BJ (cell line): Measurements from ENCODE around the gene RGS7. TPM values are rescaled to one million over a fixed set of nuclear protein-coding genes. Genes with fewer than 3 reads are reported as not detected.
"Not testable (repeated sequence)": the region's sequence is repeated elsewhere in the genome, so short reads cannot be mapped to it uniquely, and the experiment has no call there.

ENCODE experiments used
- CTCF ChIA-PET: fragments of 350-600 bp; formaldehyde crosslinking; extraction: SDS; loops from one replicate; lab custom pipeline; 2021; ENCODE audit warnings: antibody characterized with exemption, inconsistent platforms; lab: Yijun Ruan, JAX
- POLR2A ChIA-PET: fragments of 300-600 bp; sonication (Branson Sonifier 250); formaldehyde crosslinking; extraction: SDS; loops from one replicate; lab custom pipeline; 2021; ENCODE audit warnings: antibody characterized with exemption; lab: Charles Lee
- DNase-seq: peaks from one replicate; pipeline ENCODE4 v3.0.0-alpha.2; 2011; ENCODE audit warnings: low read depth
- H3K27me3 ChIP-seq: 2 replicates; pipeline ENCODE4 v1.6.0; 2011; ENCODE audit warnings: low read length; ENCODE audit not compliant: control insufficient read depth, insufficient read depth
- H3K36me3 ChIP-seq: 2 replicates; pipeline ENCODE4 v1.5.1; 2011; ENCODE audit warnings: low read length; ENCODE audit not compliant: control insufficient read depth, insufficient read depth
- H3K4me3 ChIP-seq: 2 replicates; pipeline ENCODE4 v1.5.1; 2011; ENCODE audit warnings: low read depth, mild to moderate bottlenecking, control low read depth, low read length
- CTCF ChIP-seq: IDR thresholded peaks from 2 replicates; pipeline ENCODE4 v1.5.1; 2011; ENCODE audit warnings: low read depth, mild to moderate bottlenecking, control low read depth, inconsistent platforms, low read length, moderate library complexity; ENCODE audit not compliant: insufficient read depth
- polyA plus RNA-seq: library from polyadenylated mRNA; depleted of rRNA; stranded (reverse); fragments of >200 nt; gene quantifications from 2 replicates; pipeline ENCODE4 v1.2.3, GENCODE V29; 2011

RGS7 gene
- polyA plus RNA-seq, 1 experiment, result 0.93 TPM

- H3K4me3 ChIP-seq, result no peak overlapping the region
- CTCF ChIA-PET, result no interaction called here
Observed at GRCh38 chr1:241292973-241293372, 64.0 kb downstream of the RGS7 start.

DNA sequence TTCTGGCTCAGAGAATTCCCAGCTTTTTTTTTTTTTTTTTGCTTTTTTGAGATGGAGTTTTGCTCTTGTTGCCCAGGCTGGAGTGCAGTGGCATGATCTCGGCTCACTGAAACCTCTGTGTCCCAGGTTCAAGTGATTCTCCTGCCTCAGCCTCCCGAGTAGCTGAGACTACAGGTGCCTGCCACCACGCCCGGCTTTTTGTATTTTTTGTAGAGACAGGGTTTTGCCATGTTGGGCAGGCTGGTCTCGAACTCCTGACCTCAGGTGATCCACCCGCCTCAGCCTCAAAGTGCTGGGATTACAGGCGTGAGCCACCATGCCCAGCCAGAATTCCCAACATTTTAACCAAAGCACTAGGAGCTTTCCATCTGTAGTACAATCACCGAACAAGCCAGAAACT lies 65.5 kb downstream of the RGS7 start:
- H3K36me3 ChIP-seq, POLR2A ChIA-PET, DNase-seq, H3K27me3 ChIP-seq, H3K4me3 ChIP-seq, CTCF ChIA-PET: not testable (repeated sequence)

More at GRCh38 chr1:241292973-241293372, 64.0 kb downstream of the RGS7 start:
- Histone ChIP-seq H3K27me3 (no peaks in the 10 kb centered on the region), H3K36me3 (no peaks in the 10 kb centered on the region)
- POLR2A ChIA-PET, result no interaction called here
- no peak for DNase-seq
- TF ChIP-seq CTCF, result no peak

DNA sequence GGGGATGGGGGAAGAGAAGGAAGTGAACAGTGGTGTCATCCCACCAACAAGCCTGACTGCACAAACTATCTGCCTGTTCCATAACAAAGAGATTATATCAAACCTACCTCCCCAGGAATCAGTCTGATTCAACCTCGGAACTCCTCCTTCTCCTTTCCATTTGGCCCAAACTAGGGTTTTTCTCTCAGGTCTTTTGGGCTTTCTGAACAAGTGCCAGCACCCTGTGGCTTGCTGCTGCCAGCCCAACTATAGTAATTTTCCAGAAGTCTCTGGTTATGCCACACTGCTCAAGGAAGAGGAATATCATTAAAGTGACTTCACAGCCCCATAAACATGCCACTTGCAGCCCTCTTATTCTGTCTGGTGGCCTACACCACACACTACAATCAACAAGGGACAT lies 70.5 kb downstream of the RGS7 start:
- no peak for DNase-seq
- Histone ChIP-seq H3K27me3 (no peaks in the 10 kb centered on the region), H3K4me3 (no peak overlapping the region), H3K36me3 (no peaks in the 10 kb centered on the region)
- POLR2A ChIA-PET, result no interaction called here
- no peak for TF ChIP-seq CTCF
- CTCF ChIA-PET, result no interaction called here

DNA sequence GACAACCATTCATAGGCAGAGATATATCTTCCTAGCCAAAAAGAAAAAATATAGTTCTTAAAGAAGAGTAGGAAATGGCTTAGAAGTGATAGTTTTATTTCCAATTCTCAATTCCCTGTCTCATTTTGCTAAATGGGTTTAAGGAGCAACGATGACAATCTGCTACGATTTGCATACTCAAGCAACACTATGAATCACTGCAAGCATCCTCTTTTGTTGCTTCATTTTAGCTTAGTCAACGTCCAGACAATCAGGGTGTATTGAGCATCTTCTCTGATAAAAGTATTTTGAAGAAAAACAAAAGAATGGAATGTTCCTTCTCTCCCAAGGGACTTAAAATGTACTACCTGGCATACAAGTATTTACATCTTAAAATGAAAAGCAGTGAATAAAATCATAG lies 80.6 kb downstream of the RGS7 start:
- ChIA-PET POLR2A (no interaction called here), CTCF (no interaction called here)
- no peaks in the 10 kb centered on the region for H3K36me3 ChIP-seq
- H3K4me3 ChIP-seq, result no peak overlapping the region
- no peak for TF ChIP-seq CTCF
- DNase-seq, result no peak
- no peaks in the 10 kb centered on the region for H3K27me3 ChIP-seq

GRCh38 chr1:241275981-241276380 lies 81.0 kb downstream of the RGS7 start:
- Histone ChIP-seq H3K27me3 (no peaks in the 10 kb centered on the region), H3K36me3 (no peaks in the 10 kb centered on the region), H3K4me3 (no peak overlapping the region)
- DNase-seq, result no peak
- no peak for TF ChIP-seq CTCF
- POLR2A ChIA-PET, result no interaction called here
- CTCF ChIA-PET, result no interaction called here

DNA sequence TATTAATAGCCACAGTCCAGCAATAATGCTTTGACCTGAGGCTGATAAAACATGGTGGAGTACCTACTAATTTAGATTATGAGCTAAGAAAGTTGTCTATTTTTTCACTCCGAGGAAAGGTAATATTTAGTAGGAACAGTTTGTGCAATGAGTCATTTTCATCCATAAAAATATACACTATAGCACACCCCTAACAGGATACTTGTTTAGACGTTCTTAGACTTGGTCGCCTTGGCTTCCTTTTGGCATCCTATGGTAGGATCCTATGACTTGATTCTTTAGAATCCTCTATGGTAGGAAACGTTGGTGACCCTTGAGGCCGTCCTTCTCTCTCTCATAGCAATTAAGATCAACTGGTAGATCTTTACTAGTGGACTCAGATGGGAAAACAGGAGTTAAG lies 81.8 kb downstream of the RGS7 start:
- no peak for DNase-seq
- CTCF ChIA-PET, result no interaction called here

More for the DNA sequence above, 81.8 kb downstream of the RGS7 start:
- Histone ChIP-seq H3K36me3 (no peaks in the 10 kb centered on the region), H3K27me3 (no peaks in the 10 kb centered on the region), H3K4me3 (no peak overlapping the region)
- no peak for TF ChIP-seq CTCF
- POLR2A ChIA-PET, result no interaction called here
